Thyroid gland (tissue), 4 donors: ENCODE results near the gene PIGS. TPM values are rescaled to one million over a fixed set of nuclear protein-coding genes. Genes with fewer than 3 reads are reported as not detected.
A peak's percentile ranks its signal among the peaks of the same experiment; 100 is the strongest.
"Not testable (repeated sequence)": the region's sequence is repeated elsewhere in the genome, so short reads cannot be mapped to it uniquely, and the experiment has no call there.

Experiments used
- DNase-seq, 2 donors: peaks; one replicate each; pipeline ENCODE4 v3.0.0-alpha.2; 2019
- H3K27ac ChIP-seq, 3 donors: fragments of 200-600 bp; sonication (generic); 1 replicate in 2 of 3; 2 replicates in 1 of 3; pipeline ENCODE4 v1.5.1; 2016 to 2019; ENCODE audit warnings: mild to moderate bottlenecking in 1 of 3, moderate library complexity in 1 of 3
- H3K27me3 ChIP-seq: fragments of 200-600 bp; sonication (generic); one replicate; pipeline ENCODE4 v1.5.1; 2019
- H3K36me3 ChIP-seq, 2 donors: fragments of 200-600 bp; sonication (generic); one replicate each; pipeline ENCODE4 v1.5.1; 2016 to 2019
- H3K4me1 ChIP-seq, 2 donors: fragments of 200-600 bp; sonication (generic); one replicate each; pipeline ENCODE4 v1.5.1; 2017 to 2019
- H3K4me3 ChIP-seq, 3 donors: fragments of 200-600 bp; sonication (generic); replicated peaks in 1 of 3; 1 replicate in 2 of 3; 2 replicates in 1 of 3; pipeline ENCODE4 v1.5.1; 2016; ENCODE audit warnings: mild to moderate bottlenecking in 1 of 3
- H3K9me3 ChIP-seq: fragments of 200-600 bp; sonication (generic); one replicate; pipeline ENCODE4 v1.5.1; 2017
- CTCF ChIP-seq, 6 experiments: fragments of 200-600 bp in 3 of 6; fragments of 450-650 bp in 3 of 6; sonication (generic) in 3 of 6; IDR thresholded peaks; one replicate each; pipeline ENCODE4 v1.5.1; 2016 to 2019; ENCODE audit warnings: antibody characterized with exemption in 6 of 6, mild to moderate bottlenecking in 2 of 6, inconsistent platforms in 1 of 6, moderate library complexity in 1 of 6
- POLR2A ChIP-seq, 2 donors: fragments of 450-650 bp; IDR thresholded peaks; one replicate each; pipeline ENCODE4 v1.6.1; 2017; ENCODE audit warnings: antibody characterized with exemption in 2 of 2, mild to moderate bottlenecking in 2 of 2, moderate library complexity in 1 of 2
- WGBS, 2 donors: methylation state at CpG; one replicate each; pipeline ENCODE4 v1.1.5; 2017; 5-methylcytosine and 5-hydroxymethylcytosine counted together
- intact Hi-C: fragments of 100-400 bp; cut with DNase I; formaldehyde crosslinking; loops from one replicate; pipeline ENCODE4 v1.15.1; 2023
- total RNA-seq, 4 donors: library from RNA; depleted of rRNA; stranded (reverse); fragments of >200 nt; gene quantifications; one replicate each; pipeline ENCODE4 v1.2.3, GENCODE V29; 2016

PIGS gene
- total RNA-seq, 4 donors from 2014 or later: 37.2 to 111 (median 74.7) TPM

- WGBS, 2 donors: 73 to 88% methylated on average over 4 of the region's 4 CpGs
- Histone ChIP-seq H3K4me3 (no peak overlapping the region), H3K9me3 (no peaks in the 10 kb centered on the region), H3K36me3 (peaks cover 0 to 9% of the 10 kb centered on the region in 2 donors), H3K27me3 (no peaks in the 10 kb centered on the region), H3K4me1 (peaks cover 0 to 3% of the 10 kb centered on the region in 2 donors), H3K27ac (no peak overlapping the region)
- intact Hi-C loops: no loop called here
- TF ChIP-seq CTCF (IDR thresholded peaks at IDR 0.05) (no peak), POLR2A (IDR thresholded peaks at IDR 0.05) (no peak)
- DNase-seq: no peak
Measured at GRCh38 chr17:28579526-28579925, 8.2 kb upstream of the PIGS start.

DNA sequence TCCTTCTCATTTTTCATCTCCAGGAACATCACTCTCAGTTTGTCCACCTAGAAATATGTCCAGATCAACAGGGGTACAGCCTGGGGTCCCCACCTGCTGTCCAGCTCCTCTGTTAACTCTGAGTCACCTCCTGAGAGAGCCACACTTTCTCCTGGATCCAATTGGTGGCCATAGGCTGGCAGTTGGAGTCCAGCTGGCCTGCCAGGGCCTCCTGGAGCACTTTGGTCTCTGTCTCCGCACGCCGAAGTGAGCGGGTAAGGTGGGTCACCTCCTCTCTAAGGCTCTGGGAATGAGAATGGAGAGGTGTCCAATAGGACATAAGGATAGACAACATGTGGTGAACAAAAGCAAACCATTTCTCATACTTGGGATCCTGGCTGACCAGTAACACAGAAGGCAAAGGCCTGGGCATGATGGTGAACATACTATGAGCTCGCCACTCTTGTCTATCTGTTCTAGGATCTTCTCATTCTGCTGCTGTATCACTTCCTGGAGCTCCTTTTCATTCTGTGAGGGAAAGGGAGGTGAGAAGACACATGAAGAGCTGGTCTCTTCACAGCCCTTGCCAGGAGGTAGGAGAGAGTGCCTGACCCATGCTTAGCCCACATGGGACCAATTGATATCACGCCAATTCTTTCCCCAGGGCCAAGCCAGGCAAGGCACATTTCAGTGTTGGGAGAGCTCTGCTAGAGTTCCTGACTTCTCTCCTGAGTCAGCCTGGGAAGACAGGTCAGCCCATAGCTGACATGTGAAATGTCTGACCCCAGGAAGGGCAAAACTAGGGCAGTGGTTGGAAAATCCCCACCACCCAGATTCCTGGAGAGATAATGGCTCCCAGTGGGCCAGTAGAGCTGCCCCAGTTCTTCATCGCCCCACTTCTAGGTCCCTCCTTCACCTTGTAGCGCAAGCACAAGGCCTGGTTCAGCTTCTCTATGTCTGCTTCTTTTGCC lies 7.2 kb upstream of the PIGS start:
- no peak overlapping the region for H3K27ac ChIP-seq
- WGBS, 2 donors: 97 to 98% methylated on average over 8 of the region's 8 CpGs

DNA sequence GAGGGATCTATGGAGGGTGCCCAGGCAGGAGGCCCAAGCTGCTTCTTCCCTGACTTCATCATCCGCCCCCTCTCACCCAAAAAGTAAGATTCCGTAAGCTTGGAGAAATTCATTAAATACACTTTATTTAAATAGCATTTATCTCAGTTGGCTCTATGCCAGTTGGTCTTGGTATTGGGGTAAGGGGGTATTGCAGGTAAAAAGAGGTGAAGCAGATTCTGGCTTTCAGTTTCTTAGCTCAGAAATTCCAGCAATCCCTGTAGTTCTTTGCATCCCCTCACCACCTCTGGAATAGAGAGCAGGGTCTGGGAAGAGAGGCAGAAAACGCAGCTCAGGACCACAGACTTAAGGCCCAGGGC lies 6.1 kb upstream of the PIGS start:
- Histone ChIP-seq H3K27ac (no peak overlapping the region), H3K9me3 (no peaks in the 10 kb centered on the region), H3K4me3 (no peak overlapping the region), H3K27me3 (no peaks in the 10 kb centered on the region), H3K4me1 (peaks cover under 1 to 4% of the 10 kb centered on the region in 2 donors), H3K36me3 (no peaks in the 10 kb centered on the region)
- DNase-seq: no peak
- TF ChIP-seq CTCF (IDR thresholded peaks at IDR 0.05) (no peak), POLR2A (IDR thresholded peaks at IDR 0.05) (no peak)
- WGBS, 2 donors: 93 to 97% methylated on average over 3 of the region's 3 CpGs
- intact Hi-C loops: no loop called here

More for the DNA sequence above, 7.2 kb upstream of the PIGS start:
- Histone ChIP-seq H3K9me3 (no peaks in the 10 kb centered on the region), H3K4me1 (peaks cover 0 to 3% of the 10 kb centered on the region in 2 donors), H3K4me3 (no peak overlapping the region), H3K27me3 (no peaks in the 10 kb centered on the region), H3K36me3 (peaks cover 0 to 4% of the 10 kb centered on the region in 2 donors)
- no peak for DNase-seq
- intact Hi-C loops: no loop called here
- TF ChIP-seq CTCF (IDR thresholded peaks at IDR 0.05) (no peak), POLR2A (IDR thresholded peaks at IDR 0.05) (no peak)

- WGBS, 2 donors: 24 to 35% methylated on average over 12 to 17 of the region's 26 CpGs
- intact Hi-C loops: no loop called here
- Histone ChIP-seq H3K27ac (no peak within 1 kb of the TSS), H3K36me3 (no peaks in the 10 kb centered on the region), H3K4me3 (no peak within 1 kb of the TSS), H3K4me1 (peaks cover 6 to 10% of the 10 kb centered on the region in 2 donors), H3K27me3 (no peaks in the 10 kb centered on the region), H3K9me3 (no peaks in the 10 kb centered on the region)
- TF ChIP-seq CTCF (IDR thresholded peaks at IDR 0.05) (no peak), POLR2A (IDR thresholded peaks at IDR 0.05) (peak in 1 of 2 donors; percentile 71)
- DNase-seq: peak; percentile 94 to 96
Measured at GRCh38 chr17:28576758-28577465, 5.6 kb upstream of the PIGS start, which contains the start of gene ALDOC. ALDOC (minus strand) TSS chr17:28576895; CDS start chr17:28575532, 1,363 bp downstream.

DNA sequence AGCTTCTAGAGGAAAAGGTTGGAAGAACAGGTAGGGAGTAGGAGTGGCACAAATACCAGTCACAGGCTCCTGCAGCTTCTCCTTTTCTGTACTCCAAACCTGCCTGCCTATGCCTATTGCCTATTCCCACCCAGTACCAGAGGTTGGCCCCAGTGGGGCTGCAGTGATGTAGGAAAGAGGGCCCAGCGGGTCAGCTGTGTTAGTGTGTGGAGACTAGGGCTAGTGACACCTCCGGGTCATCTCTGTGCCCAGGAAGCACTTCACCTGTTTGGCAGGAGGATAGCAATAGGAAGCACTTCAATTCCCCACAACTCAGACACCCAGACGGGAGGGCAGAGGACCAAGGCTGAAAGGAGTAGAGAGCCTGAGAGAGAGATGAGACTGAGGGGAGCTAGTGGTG lies 4.7 kb upstream of the PIGS start:
- H3K27ac ChIP-seq, intact Hi-C loops, DNase-seq, H3K4me3 ChIP-seq, H3K9me3 ChIP-seq, H3K36me3 ChIP-seq, H3K27me3 ChIP-seq: not testable (repeated sequence)
- 68 to 79% methylated on average over 3 of the region's 3 CpGs for WGBS, 2 donors
- H3K4me1 ChIP-seq: peaks cover 8 to 11% of the 10 kb centered on the region in 2 donors
